GM21786 (cell line): ENCODE measurements around the gene CFHR3.
A peak's percentile ranks its signal among the peaks of the same experiment; 100 is the strongest.
"Not testable (repeated sequence)": the region's sequence is repeated elsewhere in the genome, so short reads cannot be mapped to it uniquely, and the experiment has no call there.

Experiments
- ATAC-seq: cut with Tn5 transposase; IDR thresholded peaks from one replicate; pipeline ENCODE4 v1.9.1; 2021; ENCODE audit not compliant: unreplicated experiment

Gene CFHR3

DNA sequence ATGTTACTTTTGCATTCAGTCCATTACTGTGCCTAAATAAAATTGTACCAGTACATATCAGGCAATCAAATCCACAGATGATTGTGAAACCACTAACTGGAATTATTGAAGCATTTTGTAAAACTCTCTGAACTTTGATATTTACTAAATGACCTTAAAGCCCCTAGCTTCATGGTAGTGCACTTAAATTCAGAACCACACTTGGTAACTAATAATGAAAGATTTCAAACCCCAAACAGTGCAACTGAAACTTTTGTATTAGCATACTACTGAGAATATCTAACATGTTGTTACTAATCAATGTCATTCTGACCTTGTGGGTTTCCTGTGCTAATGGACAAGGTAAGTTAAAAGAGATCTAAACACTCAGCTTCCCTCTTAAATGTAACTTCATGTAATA lies at the start of gene CFHR3:
CFHR3 (plus strand) TSS at position 238 of the 400 bp plus-strand sequence; CDS start at position 285, 47 bp downstream.
- peak; percentile 90 for ATAC-seq

DNA sequence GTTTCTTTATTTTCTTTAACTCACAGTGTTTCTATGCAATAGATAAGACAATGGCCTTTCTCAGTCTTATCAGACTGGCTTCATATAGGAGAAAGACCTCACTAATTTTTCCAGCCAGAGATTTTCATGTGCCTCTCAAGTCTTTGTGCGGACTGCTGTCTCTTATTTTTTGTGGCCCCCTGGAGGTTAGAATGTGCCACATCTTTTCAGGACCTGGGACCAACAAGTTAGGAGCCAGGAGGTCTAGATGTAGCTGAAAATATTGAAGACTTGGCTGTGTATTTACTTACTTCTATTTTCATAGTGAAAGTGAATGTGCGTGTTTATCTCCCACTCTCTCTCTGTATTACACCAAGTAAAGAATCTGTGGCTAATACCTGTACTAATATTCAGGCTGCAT lies 42.1 kb upstream of the CFHR3 start:
- no peak for ATAC-seq

DNA sequence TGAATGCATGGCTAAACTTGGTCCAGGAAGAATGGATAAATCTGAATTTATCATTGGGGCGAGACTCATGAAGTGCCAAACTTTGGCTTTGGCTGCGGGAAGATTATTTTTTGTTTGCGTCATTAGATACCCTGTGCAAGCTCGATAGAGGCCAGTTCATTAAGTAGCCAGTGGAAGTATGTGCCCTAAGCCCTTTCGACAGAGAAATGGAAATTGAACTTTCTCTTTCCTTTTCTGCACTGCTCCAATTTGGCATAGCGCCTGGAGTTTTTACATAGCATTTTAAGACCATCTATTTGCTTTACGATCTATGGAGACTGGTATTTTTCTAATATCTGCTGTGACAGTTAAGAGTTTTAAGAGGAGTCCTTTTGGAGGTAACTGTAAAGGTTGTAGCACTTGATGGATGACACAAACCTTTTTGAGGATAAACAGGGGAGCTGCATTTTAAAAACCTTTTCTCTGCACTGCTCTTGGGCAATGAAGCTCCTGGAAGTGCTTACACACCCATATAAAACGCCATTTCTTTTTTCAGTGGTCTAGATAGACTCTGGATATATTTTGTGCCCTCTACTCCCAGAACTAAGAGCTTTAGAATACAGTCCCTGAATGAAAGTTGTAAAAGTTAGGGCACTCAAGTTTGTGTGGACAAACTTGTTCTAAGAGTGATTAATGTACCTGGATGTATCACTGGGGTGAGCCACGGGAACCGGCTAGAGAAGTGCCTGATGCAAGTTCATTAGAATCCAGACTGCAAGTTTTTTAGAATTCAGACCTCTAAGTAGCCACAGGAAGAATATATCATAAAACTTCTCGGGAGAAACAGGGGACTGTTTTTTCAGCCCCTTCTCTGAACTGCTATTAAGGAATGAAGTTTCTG lies 41.3 kb upstream of the CFHR3 start:
- no peak for ATAC-seq

DNA sequence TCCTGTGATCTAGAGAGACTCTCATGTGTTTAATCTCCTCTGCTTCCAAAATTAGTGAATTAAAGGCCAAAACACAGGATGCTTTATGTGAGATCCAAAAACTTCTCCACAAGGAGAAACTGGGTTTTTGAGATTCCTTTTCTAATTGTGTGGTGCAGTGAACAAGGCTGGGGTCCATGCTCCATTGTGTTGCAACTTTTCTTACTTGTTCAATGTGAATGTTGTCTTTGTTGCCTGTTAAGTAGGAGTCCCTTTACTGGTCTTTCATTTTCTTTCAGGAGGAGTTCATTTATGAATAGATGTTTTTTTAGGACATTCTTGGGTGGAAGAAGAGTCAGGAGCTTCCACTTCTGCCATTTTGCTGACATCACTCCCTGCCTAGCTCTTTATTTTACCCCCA lies 40.6 kb upstream of the CFHR3 start:
- no peak for ATAC-seq

DNA sequence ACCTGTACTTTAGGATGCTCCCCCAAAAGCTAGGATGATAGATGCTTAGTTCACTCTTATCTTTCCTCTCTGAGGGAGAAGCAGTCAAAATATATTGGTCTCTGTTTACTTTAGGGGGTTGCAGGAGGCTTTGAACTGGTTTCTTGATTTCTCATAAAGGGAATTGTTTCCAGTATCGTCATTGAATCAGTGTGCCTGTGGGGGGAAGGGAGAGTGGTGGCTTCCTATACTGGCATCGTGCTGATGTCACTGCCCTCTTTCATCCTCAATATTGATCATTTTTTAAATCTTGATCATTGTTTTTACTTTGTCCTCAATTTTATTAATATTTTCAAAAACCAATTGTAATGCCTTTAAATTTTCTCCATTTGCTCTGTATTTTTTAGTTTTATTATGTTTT lies 40.2 kb upstream of the CFHR3 start:
- ATAC-seq = no peak

DNA sequence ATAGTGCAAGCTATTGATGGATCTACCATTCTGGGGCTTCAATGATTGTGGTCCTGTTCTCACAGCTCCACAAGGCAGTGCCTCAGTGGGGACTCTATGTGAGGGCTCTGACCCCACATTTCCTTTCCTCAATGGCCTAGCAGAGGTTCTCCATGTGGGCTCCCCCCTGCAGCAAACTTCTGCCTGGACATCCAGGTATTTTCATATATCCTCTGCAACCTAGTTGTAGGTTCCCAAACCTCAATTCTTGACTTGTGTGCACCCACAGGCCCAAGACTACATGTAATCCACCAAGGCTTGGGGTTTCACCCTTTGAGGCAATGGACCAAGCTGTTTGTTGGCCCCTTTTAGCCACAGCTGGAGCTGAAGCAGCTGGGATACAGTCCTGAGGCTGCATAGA lies 35.9 kb upstream of the CFHR3 start:
- no peak for ATAC-seq

DNA sequence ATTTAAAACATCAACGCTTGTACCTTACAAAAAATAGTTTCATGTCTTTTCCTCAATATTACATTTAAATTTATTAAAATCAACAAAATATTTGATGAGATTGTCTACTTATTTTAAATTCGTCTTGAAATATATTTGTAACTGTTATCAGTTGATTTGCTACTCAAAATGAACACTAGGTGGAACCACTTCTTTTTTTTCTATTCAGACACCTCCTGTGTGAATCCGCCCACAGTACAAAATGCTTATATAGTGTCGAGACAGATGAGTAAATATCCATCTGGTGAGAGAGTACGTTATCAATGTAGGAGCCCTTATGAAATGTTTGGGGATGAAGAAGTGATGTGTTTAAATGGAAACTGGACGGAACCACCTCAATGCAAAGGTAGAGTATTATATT lies 31.4 kb upstream of the CFHR3 start:
- peak; percentile 82 for ATAC-seq

DNA sequence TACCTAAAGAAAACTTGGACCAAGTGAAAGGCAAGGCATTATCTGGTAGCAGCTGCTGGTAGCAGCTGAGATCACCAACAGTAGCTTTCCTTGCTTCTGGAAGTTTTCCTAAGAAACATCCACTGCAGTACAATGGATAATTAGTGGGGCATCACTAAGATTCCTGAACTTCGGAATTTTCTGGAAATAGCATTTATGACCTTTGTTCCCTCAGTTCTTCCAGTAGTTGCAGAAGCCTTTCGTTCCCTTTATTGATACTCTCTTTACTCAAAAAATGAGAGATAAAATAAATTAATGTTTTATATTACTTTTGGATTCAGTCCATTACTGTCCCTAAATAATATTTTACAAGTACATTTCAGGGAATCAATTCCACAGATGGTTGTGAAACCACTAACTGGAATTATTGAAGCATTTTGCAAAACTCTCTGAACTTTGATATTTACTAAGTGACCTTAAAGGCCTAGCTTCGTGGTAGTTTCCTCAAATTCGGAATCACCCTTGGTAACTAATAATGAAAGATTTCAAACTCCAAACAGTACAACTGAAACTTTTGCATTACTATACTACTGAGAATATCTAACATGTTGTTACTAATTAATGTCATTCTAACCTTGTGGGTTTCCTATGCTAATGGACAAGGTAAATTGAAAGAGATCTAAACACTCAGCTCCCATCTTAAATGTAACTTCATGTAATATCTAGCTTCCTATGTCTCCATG lies 9.5 kb upstream of the CFHR3 start:
- ATAC-seq = not testable (repeated sequence)

DNA sequence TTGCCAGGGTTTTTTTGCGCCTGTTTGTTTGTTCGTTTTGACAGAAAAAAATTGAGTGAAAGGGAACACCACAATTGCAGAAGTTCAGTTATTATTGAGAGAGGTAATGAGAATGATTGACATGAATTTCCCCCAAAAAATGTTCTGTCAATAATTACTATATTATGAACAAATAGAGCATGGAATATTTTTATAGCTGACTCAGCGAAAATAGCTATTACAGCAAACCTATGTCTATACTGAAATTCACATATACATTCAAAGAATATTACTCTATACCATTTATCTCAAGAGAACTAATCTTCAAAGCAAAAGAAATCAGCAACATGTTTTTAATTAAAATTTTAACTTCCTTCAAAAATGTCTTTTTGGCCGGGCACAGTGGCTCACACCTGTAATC lies 4.8 kb upstream of the CFHR3 start:
- ATAC-seq = not testable (repeated sequence)

DNA sequence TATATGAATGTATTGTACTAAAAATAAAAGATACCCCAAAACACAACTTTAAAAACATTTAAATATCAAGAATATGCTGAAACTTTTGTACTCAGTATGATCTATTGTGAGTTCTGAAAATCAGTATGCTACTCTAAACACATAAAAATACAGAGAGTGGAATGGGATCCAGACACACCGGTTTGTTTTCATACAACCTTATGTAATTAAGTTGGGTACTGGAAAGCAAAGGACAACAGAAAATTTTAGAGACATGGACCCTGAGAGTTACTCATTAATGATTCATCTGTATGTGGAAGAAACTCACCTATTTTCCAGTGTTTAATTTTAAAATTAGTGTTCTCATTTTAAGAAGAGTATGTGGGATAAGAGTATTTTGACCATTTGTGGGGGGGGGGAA lies 927 bp upstream of the CFHR3 start:
- no peak for ATAC-seq

DNA sequence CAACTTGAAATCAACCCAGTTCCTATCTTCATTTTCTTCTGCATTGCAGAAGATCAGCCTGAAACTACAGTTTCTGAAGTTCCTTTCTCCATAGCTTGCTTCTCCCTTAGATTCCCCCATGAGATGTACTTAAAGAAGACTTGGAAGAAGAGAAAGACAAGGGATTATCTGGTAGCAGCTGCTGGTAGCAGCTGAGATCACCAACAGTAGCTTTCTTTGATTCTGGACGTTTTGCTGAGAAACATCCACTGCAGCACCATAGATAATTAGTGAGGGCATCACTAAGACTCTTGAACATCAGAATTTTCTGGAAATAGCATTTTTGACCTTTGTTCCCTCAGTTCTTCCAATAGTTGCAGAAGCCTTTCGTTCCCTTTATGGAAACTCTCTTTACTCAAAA lies 465 bp upstream of the CFHR3 start:
- no peak for ATAC-seq

DNA sequence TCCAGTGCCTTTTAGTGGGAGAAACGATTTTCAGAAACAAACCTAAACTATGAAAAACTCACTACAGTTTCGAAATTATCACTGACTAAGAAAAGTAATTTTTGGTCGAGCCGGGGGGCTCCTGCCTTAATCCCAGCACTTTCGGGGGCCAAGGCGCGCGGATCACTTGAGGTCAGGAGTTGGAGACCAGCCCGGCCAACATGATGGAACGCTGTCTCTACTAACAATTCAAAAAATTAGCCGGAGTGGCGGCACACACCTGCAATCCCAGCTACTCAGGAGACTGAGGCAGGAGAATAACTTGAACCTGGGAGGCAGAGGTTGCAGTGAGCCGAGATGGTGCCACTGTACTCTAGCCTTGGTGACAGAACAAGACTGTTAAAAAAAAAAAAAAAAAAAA lies 3.0 kb downstream of the CFHR3 start:
- ATAC-seq = no peak

DNA sequence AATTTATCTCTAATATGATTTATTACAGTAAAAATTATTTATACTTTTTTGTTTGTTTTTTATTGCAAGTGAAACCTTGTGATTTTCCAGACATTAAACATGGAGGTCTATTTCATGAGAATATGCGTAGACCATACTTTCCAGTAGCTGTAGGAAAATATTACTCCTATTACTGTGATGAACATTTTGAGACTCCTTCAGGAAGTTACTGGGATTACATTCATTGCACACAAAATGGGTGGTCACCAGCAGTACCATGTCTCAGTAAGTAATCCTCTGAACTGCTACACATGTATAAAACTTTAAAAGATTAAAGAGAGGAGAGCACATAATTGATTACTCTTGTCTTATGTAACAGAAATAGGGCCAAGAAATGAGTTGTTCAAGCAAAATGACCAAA lies 4.5 kb downstream of the CFHR3 start:
- ATAC-seq = no peak

DNA sequence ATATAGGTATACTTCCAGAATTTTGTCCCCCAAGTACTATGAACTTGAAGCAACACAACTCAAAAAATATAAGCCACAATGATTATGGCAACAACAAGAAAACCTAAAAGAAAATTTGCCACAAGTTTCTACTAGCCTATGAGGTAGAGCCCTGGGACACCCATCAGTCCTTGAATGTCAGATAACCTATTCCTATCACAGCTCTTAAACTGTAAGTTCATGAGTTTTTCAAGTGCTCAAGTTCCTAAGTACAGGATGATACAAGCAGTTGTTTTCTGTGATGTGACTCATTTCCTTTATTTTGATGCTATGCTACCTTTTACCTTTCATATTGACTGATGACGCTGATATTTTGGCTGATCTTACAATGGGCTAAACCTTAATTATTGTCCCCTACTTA lies 16.6 kb downstream of the CFHR3 start:
- ATAC-seq = not testable (repeated sequence)

DNA sequence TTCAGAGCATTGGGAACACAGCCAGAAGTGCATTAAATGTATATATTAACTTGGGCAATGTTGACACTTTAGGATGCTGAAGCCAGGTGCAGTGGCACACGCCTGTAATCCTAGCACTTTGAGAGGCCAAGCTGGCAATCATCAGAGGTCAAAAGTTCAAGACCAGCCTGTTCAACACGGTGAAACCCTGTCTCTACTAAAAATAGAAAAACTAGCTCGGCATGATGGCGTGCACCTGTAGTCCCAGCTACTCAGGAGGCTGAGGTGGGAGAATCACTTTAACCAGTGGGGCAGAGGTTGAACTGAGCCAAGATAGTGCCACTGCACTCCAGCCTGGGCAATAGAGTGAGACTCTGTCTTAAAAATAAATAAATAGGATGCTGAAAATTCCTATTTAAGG lies 19.5 kb downstream of the CFHR3 start:
- not testable (repeated sequence) for ATAC-seq

DNA sequence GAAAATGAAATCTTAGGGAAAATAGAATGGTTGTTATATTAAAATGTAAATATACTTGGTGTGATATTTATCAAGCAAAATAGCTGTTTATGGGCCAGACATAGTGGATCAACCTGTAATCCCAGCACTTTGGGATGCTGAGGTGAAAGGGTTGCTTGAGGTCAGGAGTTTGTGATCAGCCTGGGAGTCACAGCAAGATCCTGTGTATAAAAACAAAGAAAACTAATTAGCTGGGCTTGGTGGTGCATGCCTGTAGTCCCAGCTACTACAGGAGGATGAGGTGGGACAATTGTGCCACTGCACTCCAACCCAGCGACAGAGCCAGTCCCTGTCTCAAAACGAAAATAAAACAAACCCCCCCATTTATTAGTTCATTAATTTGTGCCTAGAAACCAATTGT lies 23.3 kb downstream of the CFHR3 start:
- no peak for ATAC-seq

DNA sequence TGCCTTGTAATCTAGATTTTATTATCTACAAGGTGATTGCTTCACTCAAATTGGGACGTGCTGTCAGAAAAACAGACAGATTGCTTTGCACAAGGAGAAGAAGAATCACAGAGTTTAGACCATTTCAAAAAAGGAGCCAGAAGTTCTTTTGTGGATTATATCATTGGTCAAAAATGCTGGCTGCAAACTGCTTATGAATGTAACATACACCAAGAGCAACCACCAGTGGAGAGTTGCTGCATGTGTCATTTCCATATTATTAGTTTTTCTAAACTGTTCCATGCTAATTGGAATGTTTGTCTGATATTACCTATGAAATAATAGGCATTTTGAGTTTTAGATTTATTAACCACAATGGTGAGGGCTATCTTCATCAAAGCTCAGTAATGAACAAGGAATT lies 27.3 kb downstream of the CFHR3 start:
- not testable (repeated sequence) for ATAC-seq

DNA sequence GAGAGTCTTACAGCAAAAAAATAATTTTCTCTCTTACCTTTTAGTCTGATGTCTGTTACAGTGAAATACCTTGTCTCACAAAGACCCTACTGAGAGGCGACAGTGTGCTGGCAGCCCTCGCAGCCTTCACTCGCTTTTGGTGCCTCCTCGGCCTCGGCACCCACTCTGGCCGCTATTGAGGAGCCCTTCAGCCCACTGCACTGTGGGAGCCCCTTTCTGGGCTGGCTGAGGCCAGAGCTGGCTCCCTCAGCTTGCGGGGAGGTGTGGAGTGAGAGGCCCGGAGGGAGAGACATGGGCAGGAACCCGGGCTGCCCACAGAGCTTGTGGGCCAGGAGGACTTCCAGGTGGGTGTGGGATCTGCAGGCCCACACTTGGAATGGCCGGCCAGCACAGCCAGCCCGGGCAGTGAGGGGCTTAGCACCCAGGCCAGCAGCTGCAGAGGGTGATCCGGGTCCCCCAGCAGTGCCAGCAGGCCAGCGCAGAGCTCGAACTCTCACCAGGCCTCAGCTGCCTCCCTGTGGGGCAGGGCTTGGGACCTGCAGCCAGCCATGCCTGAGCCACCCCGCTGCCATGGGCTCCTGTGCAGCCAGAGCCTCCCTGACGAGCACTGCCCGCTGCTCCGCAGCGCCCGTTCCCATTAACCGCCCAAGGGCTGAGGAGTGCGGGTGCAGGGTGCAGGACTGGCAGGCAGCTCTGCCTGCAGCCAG lies 34.0 kb downstream of the CFHR3 start:
- no peak for ATAC-seq

DNA sequence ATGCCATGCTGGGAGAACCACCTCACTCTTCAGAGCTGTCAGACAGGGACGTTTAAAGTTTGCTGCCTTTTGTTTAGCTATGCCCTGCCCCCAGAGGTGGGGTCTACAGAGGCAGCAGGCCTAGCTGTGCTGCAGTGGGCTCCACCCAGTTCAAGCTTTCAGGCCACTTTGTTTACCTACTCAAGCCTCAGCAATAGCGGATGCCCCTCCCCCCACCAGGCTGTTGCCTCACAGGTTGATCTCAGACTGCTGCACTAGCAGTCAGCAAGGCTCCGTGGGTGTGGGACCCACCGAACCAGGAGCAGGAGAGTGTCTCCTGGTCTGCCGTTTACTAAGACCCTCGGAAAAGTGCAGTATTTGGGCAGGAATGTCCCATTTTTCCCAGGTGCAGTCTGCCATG lies 42.8 kb downstream of the CFHR3 start:
- not testable (repeated sequence) for ATAC-seq

DNA sequence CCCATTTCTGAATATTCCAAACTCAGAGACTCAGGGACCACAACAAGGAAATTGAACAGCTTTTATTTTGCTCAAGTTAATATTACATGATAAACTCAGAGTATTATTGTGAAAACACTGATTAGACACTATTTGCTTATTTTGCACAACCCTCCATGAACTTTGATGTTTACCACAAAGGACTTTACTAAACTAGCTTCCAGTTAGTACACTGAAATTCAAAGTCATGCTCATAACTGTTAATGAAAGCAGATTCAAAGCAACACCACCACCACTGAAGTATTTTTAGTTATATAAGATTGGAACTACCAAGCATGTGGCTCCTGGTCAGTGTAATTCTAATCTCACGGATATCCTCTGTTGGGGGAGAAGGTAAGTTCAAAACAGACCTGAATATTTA lies 44.9 kb downstream of the CFHR3 start, which contains the start of gene CFHR1:
CFHR1 (plus strand) TSS at position 201 of the 400 bp plus-strand sequence; CDS start at position 315, 114 bp downstream.
- ATAC-seq = not testable (repeated sequence)

DNA sequence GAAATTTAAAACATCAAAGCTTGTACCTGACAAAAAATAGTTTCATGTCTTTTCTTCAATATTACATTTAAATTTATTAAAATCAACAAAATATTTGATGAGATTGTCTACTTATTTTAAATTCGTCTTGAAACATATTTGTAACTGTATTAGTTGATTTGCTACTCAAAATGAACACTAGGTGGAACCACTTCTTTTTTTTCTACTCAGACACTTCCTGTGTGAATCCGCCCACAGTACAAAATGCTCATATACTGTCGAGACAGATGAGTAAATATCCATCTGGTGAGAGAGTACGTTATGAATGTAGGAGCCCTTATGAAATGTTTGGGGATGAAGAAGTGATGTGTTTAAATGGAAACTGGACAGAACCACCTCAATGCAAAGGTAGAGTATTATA lies 53.2 kb downstream of the CFHR3 start:
- not testable (repeated sequence) for ATAC-seq
